IPS-NIHi7 (cell line): ENCODE results near the gene TNS3.
A peak's percentile ranks its signal among the peaks of the same experiment; 100 is the strongest.

Source experiments
- DNase-seq: peaks from one replicate; pipeline ENCODE4 v3.0.0; 2012; ENCODE audit warnings: mixed read lengths; ENCODE audit errors: extremely low spot score

Gene TNS3

GRCh38 chr7:47581438-47581803 is 490 bp downstream of the TNS3 start:
- DNase-seq: no peak

- no peak for DNase-seq
Measured at GRCh38 chr7:47580811-47581331, 1.0 kb downstream of the TNS3 start.

- DNase-seq: no peak
Measured at GRCh38 chr7:47580175-47580706, 1.7 kb downstream of the TNS3 start.

DNA sequence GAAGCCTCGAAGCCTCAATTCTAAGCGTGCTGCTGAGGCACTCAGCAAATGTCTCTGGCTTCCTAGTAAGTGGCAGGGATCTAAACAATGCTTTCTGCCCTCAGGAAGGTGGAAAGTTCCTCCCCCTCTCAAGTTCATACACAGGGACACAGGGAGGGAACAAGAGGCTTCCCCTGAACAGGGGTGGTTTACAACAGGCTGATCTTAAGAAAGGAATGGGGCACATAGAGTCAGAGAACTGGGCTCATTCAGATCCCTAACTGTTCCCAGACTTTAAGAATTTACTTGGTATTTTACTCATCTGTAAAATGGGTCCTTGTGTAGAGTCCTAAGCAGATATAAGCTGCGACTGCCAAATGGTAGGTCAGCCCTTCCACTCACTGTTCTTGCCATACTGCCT is 2.5 kb downstream of the TNS3 start:
- no peak for DNase-seq

DNA sequence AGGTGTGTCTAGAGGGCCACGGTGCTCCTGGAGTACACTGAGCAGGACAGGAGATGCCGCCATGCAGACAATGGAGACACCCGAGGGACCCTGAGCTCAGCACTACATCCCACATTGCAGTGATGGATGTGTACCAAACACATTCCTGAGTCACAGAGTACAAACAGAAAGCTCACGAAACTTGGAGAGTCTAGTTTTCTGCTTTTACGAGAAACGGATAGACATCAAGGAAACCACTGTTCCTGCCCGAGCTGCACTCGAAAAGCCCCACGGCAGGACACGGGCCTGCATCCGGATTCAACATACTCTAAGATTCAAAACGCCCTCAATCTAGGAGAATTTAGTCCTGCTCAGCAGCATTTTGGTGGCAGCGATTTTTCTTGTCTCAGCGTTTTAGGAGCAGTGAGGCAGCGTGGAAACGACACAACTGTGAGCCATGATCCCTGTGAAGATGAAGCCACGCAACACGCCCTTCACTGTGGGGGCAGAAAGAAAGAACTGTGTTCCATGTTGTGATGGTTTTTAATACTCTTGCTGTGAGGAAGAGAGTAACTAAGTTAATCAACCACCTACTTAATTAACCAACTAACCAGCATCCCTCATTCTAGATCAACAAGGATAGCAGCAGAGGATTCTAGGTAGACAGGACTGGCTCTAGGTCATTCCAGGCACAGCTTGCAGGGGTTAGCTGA is 3.2 kb downstream of the TNS3 start:
- no peak for DNase-seq

- no peak for DNase-seq
Measured at GRCh38 chr7:47577321-47577919, 4.5 kb downstream of the TNS3 start.

GRCh38 chr7:47576866-47577306 is 5.0 kb downstream of the TNS3 start:
- DNase-seq: no peak

DNA sequence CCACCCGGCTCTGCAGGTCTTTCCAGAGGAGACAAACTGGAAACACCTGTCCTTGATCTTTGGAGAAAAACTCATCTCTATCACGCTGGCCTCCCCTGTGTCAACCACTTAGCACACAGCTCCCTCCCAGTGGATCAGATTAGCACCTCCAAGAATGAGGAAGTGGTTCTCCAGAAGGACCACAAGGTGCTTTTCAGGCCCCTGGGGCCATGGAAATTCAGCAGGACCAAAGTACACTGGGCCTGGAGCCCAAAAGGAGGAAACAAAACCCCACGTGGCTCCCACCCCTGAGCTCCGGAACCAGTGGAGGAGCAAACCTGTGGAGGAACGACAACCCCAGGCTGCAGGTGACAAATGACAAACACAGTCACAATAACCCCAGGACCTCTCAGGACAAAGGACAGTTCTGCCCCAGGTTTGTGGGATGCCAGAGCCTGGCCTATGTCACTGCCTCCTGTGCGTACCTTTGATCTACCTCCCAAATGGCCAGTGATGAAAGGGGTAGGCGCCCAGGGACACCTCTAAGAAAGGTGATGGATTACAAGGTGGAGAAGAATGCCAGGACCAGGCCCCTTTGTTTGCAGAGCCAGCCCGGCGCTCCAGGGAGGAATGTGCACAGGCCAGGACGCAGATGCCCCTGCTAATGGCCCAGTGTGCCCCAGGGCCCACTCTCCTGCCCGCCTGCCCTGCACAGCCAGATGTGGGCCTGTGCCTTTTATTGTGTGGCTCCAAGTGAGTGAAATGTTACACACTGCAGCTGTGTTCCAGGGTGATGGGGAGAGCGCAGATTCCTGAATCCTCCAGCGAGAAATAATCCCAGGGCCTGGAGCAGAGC is 5.7 kb downstream of the TNS3 start:
- no peak for DNase-seq

GRCh38 chr7:47574482-47575329 is 7.2 kb downstream of the TNS3 start:
- no peak for DNase-seq

GRCh38 chr7:47573758-47574481 is 8.0 kb downstream of the TNS3 start:
- DNase-seq: no peak

- peak; percentile 60 for DNase-seq
Measured at GRCh38 chr7:47572939-47573757, 8.8 kb downstream of the TNS3 start.

- no peak for DNase-seq
Measured at GRCh38 chr7:47572094-47572445, 9.8 kb downstream of the TNS3 start.

DNA sequence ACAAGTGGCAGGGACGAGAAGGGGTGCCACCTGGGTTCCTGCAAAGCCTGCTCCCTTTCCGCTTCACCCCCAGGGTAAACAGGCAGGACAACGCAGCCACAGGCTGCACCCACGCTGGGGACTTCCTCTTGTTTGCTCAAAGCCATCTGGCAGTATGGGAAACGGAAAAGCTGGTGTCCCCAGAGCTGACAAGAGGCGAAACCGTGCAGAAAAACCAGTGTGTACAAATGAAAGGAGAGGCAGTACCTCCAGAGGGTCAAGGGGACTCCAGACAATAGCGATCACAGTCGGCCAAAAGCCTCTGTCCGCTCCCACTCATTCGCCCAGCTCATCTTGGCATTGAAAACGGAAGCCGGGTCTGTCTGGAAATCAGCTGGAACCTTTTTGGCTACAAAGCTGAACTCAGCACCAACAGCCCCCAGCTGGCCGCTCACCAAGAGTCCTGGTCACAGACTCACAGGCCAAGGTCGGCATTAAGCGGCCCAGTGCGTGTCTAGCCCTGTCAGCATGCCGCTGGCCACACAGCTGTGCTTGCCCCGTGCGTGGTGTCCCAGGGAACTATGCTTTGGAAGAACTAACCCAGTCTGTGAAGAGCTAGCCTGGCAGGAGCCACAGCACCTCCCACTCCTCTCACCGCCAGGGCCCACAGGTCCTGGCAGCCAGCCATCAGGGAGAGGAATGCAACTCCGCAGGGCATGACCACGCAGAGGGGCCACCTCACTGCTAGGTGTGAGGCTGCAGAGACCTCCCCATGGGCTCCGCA is 10.4 kb downstream of the TNS3 start:
- DNase-seq: no peak

- no peak for DNase-seq
Measured at GRCh38 chr7:47570649-47571050, 11.3 kb downstream of the TNS3 start.

GRCh38 chr7:47568547-47568946 is 13.4 kb downstream of the TNS3 start:
- no peak for DNase-seq

DNA sequence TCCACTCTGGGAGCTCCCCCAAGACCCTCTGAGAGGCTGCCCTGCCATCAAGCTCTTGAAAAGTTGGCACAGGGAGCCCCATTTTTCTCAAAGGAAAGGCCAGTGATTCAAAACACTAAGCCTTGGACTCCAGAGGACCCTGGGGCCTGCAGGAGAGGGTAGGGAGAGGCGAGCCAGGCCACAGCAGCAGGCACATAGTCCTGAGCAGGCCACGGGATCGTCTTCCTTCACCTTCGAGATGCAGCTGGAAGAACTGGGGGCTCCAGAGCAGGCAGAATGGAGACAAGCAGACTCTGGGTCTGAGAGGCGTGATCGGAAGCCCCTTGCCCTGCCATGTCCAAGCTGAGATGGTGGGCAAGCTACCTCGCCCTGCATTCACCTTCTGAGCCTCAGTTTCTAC is 13.9 kb downstream of the TNS3 start:
- DNase-seq: no peak

- DNase-seq: no peak
Measured at GRCh38 chr7:47565640-47566250, 16.2 kb downstream of the TNS3 start.

DNA sequence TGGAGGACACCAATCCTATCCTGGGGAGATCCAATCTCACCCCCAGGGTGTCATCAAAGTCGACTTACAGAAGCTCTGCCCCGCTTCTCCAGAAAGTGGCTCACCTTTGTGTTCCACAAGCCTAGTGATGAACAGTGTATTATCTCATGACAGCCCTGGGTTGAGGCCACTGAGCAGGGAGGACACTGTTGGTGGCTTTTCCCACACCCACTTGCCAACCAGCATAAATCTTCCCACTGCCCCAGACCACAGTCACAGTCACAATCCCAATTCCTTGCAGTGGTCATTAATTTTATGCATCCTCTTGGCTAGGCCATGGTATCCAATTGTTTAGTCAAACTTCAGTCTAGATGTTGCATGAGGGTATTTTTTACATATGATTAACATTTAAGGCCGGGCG is 18.4 kb downstream of the TNS3 start:
- DNase-seq: no peak
